CD14-positive monocyte (primary cell): Measurements from ENCODE around the gene IPP. TPM values are rescaled to one million over a fixed set of nuclear protein-coding genes. Genes with fewer than 3 reads are reported as not detected.

ENCODE experiments used
- DNase-seq, 3 donors: peaks; one replicate each; pipeline ENCODE4 v3.0.0-alpha.2; 2011 to 2022
- H2AFZ ChIP-seq: 2 replicates; pipeline ENCODE4 v1.6.0; 2012; ENCODE audit warnings: mild to moderate bottlenecking, low read depth, low read length, inconsistent platforms; ENCODE audit not compliant: insufficient read depth, poor library complexity, severe bottlenecking
- H3K27ac ChIP-seq, 2 donors: 1 replicate in 1 of 2; 2 replicates in 1 of 2; pipeline ENCODE4 v1.5.1; 2012 to 2013; ENCODE audit warnings: low read length in 2 of 2, control low read depth in 1 of 2, inconsistent platforms in 1 of 2, low read depth in 1 of 2, mild to moderate bottlenecking in 1 of 2
- H3K27me3 ChIP-seq, 2 donors: one replicate each; pipeline versions ENCODE4 v1.6.0 to v1.6.1; 2011 to 2013; ENCODE audit warnings: low read length in 2 of 2; ENCODE audit not compliant: control insufficient read depth in 2 of 2, insufficient read depth in 2 of 2
- H3K36me3 ChIP-seq, 2 donors: replicated peaks in 1 of 2; 1 replicate in 1 of 2; 2 replicates in 1 of 2; pipeline versions ENCODE4 v1.5.1 to v1.6.1; 2012 to 2013; ENCODE audit warnings: low read length in 2 of 2, control low read depth in 1 of 2, inconsistent platforms in 1 of 2, mild to moderate bottlenecking in 1 of 2; ENCODE audit not compliant: insufficient read depth in 2 of 2, control insufficient read depth in 1 of 2
- H3K4me1 ChIP-seq, 2 donors: 1 replicate in 1 of 2; 2 replicates in 1 of 2; pipeline versions ENCODE4 v1.5.1 to v1.6.1; 2012 to 2013; ENCODE audit warnings: low read length in 2 of 2, control low read depth in 1 of 2, inconsistent platforms in 1 of 2, mild to moderate bottlenecking in 1 of 2, moderate library complexity in 1 of 2; ENCODE audit not compliant: insufficient read depth in 2 of 2, control insufficient read depth in 1 of 2
- H3K4me2 ChIP-seq: replicated peaks from 2 replicates; pipeline ENCODE3; 2012; ENCODE audit warnings: low read length, moderate library complexity, mild to moderate bottlenecking; ENCODE audit not compliant: poor library complexity, severe bottlenecking; ENCODE audit errors: extremely low read depth
- H3K4me3 ChIP-seq, 3 experiments: fragments of 200-600 bp in 1 of 3; sonication (generic) in 1 of 3; replicated peaks in 1 of 3; 1 replicate in 2 of 3; 2 replicates in 1 of 3; pipeline ENCODE4 v1.5.1; 2011 to 2013; ENCODE audit warnings: low read length in 3 of 3, mild to moderate bottlenecking in 3 of 3, control low read depth in 2 of 3, low read depth in 2 of 3, inconsistent platforms in 1 of 3, moderate library complexity in 1 of 3
- H3K79me2 ChIP-seq: 2 replicates; pipeline ENCODE4 v1.6.0; 2012; ENCODE audit warnings: mild to moderate bottlenecking, control low read depth, inconsistent platforms, low read length, moderate library complexity; ENCODE audit not compliant: insufficient read depth
- H3K9ac ChIP-seq: 2 replicates; pipeline ENCODE4 v1.6.0; 2017; ENCODE audit warnings: low read length, mild to moderate bottlenecking; ENCODE audit not compliant: insufficient read depth, poor library complexity, severe bottlenecking
- H3K9me3 ChIP-seq, 2 donors: replicated peaks in 1 of 2; 1 replicate in 1 of 2; 2 replicates in 1 of 2; pipeline versions ENCODE4 v1.5.1 to v1.6.1; 2012 to 2013; ENCODE audit warnings: low read length in 2 of 2, control low read depth in 1 of 2; ENCODE audit not compliant: control insufficient read depth in 1 of 2, insufficient read depth in 1 of 2
- H4K20me1 ChIP-seq: 2 replicates; pipeline ENCODE4 v1.6.0; 2012; ENCODE audit warnings: mild to moderate bottlenecking, low read length, control low read depth, moderate library complexity; ENCODE audit not compliant: insufficient read depth
- H3K27ac Mint-ChIP-seq, 7 donors: one replicate each; pipeline ENCODE4 v1.8.0; 2020; ENCODE audit warnings: mild to moderate bottlenecking in 7 of 7, mixed read lengths in 7 of 7, moderate library complexity in 6 of 7, inconsistent platforms in 2 of 7
- H3K27me3 Mint-ChIP-seq, 3 donors: one replicate each; pipeline ENCODE4 v1.8.0; 2021 to 2022; ENCODE audit warnings: low read depth in 3 of 3, mild to moderate bottlenecking in 3 of 3, mixed read lengths in 3 of 3, moderate library complexity in 3 of 3, inconsistent platforms in 1 of 3
- H3K36me3 Mint-ChIP-seq, 2 donors: one replicate each; pipeline ENCODE4 v1.8.0; 2020; ENCODE audit warnings: mixed read lengths in 2 of 2, inconsistent platforms in 1 of 2, mild to moderate bottlenecking in 1 of 2
- H3K4me1 Mint-ChIP-seq: one replicate; pipeline ENCODE4 v1.8.0; 2020; ENCODE audit warnings: mild to moderate bottlenecking, mixed read lengths
- H3K4me3 Mint-ChIP-seq, 2 donors: one replicate each; pipeline ENCODE4 v1.8.0; 2020; ENCODE audit warnings: mild to moderate bottlenecking in 2 of 2, mixed read lengths in 2 of 2, moderate library complexity in 1 of 2
- H3K9me3 Mint-ChIP-seq, 7 donors: one replicate each; pipeline ENCODE4 v1.8.0; 2020 to 2022; ENCODE audit warnings: mixed read lengths in 7 of 7, mild to moderate bottlenecking in 6 of 7, moderate library complexity in 6 of 7, inconsistent platforms in 2 of 7
- CTCF ChIP-seq: fragments of 200-600 bp; IDR thresholded peaks from one replicate; pipeline ENCODE4 v1.8.0; 2022; ENCODE audit warnings: antibody characterized with exemption, mild to moderate bottlenecking
- WGBS: methylation state at CpG from one replicate; pipeline ENCODE4 v1.1.5; 2013; ENCODE audit warnings: missing lambda C conversion rate; ENCODE audit not compliant: insufficient coverage; 5-methylcytosine and 5-hydroxymethylcytosine counted together
- intact Hi-C, 2 donors: fragments of 100-400 bp; cut with micrococcal nuclease; formaldehyde crosslinking; loops; one replicate each; pipeline versions ENCODE4 v1.15.0 to v1.15.1; 2023
- polyA plus RNA-seq, 3 donors: library from polyadenylated mRNA; depleted of rRNA in 1 of 3; unstranded in 2 of 3; stranded (reverse) in 1 of 3; fragments of 300-500 nt in 2 of 3; fragments of >200 nt in 1 of 3; fragmentation: Illumina TruSeq in 2 of 3; gene quantifications; 1 replicate in 2 of 3; 2 replicates in 1 of 3; pipeline ENCODE4 v1.2.3, GENCODE V29; 2012 to 2021

The IPP gene
- polyA plus RNA-seq, 3 donors = 0.35 to 1.4 (median 1.4) TPM

- Mint-ChIP-seq H3K4me3 (peak within 1 kb of the TSS; percentile 90 to 100), H3K4me1 (peaks cover 26% of the 10 kb centered on the region), H3K27me3 (no peaks in the 10 kb centered on the region), H3K27ac (peak within 1 kb of the TSS; percentile 97 to 100 (median 99)), H3K36me3 (peaks cover 17 to 30% of the 10 kb centered on the region in 2 donors), H3K9me3 (no peaks in the 10 kb centered on the region)
- H3K9ac ChIP-seq = peak within 1 kb of the TSS; percentile 79
- no peaks in the 10 kb centered on the region for H3K27me3 ChIP-seq
- H3K36me3 ChIP-seq = peaks cover 16 to 21% of the 10 kb centered on the region in 2 donors
- peaks cover 32 to 41% of the 10 kb centered on the region in 2 donors for H3K4me1 ChIP-seq
- WGBS = 2% methylated on average over 14 of the region's 24 CpGs
- peak within 1 kb of the TSS; percentile 89 to 94 for H3K27ac ChIP-seq
- peaks cover 10% of the 10 kb centered on the region for H4K20me1 ChIP-seq
- DNase-seq = peak; percentile 81 to 86 (median 85)
- peak within 1 kb of the TSS; percentile 95 for H2AFZ ChIP-seq
- intact Hi-C loops = loop anchor here (2.0 to 10.0 kb wide), 3 partner anchors 63 to 114 kb away; partner anchors contain the start of genes IPP (in 2 of the 2), NASP (in 2 of the 2) and MAST2 (in 1 of the 2)
- H3K4me3 ChIP-seq = peak within 1 kb of the TSS; percentile 96 to 100 (median 99)
- H3K9me3 ChIP-seq = no peaks in the 10 kb centered on the region
- H3K4me2 ChIP-seq = peak within 1 kb of the TSS; percentile 95
- peak; percentile 9 for TF ChIP-seq CTCF
- H3K79me2 ChIP-seq = peaks cover 75% of the 10 kb centered on the region
Observed at GRCh38 chr1:45687754-45688740, 62.4 kb downstream of the IPP start, which contains the start of gene TMEM69. Gene TMEM69 (plus strand): TSS chr1:45688181. CDS start chr1:45691069, 2,888 bp downstream.

GRCh38 chr1:45687014-45687753, 63.3 kb downstream of the IPP start:
- H3K27me3 Mint-ChIP-seq = no peaks in the 10 kb centered on the region
- intact Hi-C loops = loop anchor here (2.0 to 10.0 kb wide), 3 partner anchors 64 to 115 kb away; partner anchors contain the start of genes NASP (in 2 of the 2), IPP (in 1 of the 2) and MAST2 (in 1 of the 2)
- peak overlapping the region; percentile 90 to 100 for H3K4me3 Mint-ChIP-seq
- H3K9ac ChIP-seq = peak overlapping the region; percentile 95
- peaks cover 8 to 12% of the 10 kb centered on the region in 2 donors for H3K36me3 ChIP-seq
- peaks cover 10 to 22% of the 10 kb centered on the region in 2 donors for H3K36me3 Mint-ChIP-seq
- peaks cover 32 to 49% of the 10 kb centered on the region in 2 donors for H3K4me1 ChIP-seq
- H3K4me3 ChIP-seq = peak overlapping the region; percentile 96 to 100 (median 99)
- TF ChIP-seq CTCF = no peak
- DNase-seq = peak; percentile 98 to 99 (median 99)
- H3K79me2 ChIP-seq = peaks cover 81% of the 10 kb centered on the region
- peak overlapping the region; percentile 97 to 100 (median 99) for H3K27ac Mint-ChIP-seq
- no peaks in the 10 kb centered on the region for H3K9me3 ChIP-seq
- H2AFZ ChIP-seq = peak overlapping the region; percentile 95
- H4K20me1 ChIP-seq = peaks cover 19% of the 10 kb centered on the region
- WGBS = under 1% methylated on average over 37 of the region's 44 CpGs
- no peaks in the 10 kb centered on the region for H3K27me3 ChIP-seq
- no peaks in the 10 kb centered on the region for H3K9me3 Mint-ChIP-seq
- peaks cover 34% of the 10 kb centered on the region for H3K4me1 Mint-ChIP-seq
- peak overlapping the region; percentile 89 to 94 for H3K27ac ChIP-seq
- H3K4me2 ChIP-seq = peak overlapping the region; percentile 95
